Activated T-cell treated with anti-CD3 and anti-CD28 coated beads, Interleukin-2, amount 50 U/mL, for 24 hours (primary cell): ENCODE results near the gene JAZF1.
A peak's percentile ranks its signal among the peaks of the same experiment; 100 is the strongest.

Source experiments
- DNase-seq: peaks from one replicate; pipeline ENCODE4 v3.0.0-alpha.2; 2020
- H3K27ac Mint-ChIP-seq: 2 replicates; pipeline ENCODE4 v1.8.0; 2020; ENCODE audit warnings: mild to moderate bottlenecking, mixed read lengths
- H3K27me3 Mint-ChIP-seq: 2 replicates; pipeline ENCODE4 v1.8.0; 2020; ENCODE audit warnings: mixed read lengths
- H3K36me3 Mint-ChIP-seq: 2 replicates; pipeline ENCODE4 v1.8.0; 2020; ENCODE audit warnings: low read depth, mixed read lengths
- H3K4me1 Mint-ChIP-seq: 2 replicates; pipeline ENCODE4 v1.8.0; 2020; ENCODE audit warnings: low read depth, mixed read lengths
- H3K4me3 Mint-ChIP-seq: 2 replicates; pipeline ENCODE4 v1.8.0; 2020; ENCODE audit warnings: mild to moderate bottlenecking, moderate library complexity, mixed read lengths
- H3K9me3 Mint-ChIP-seq: 2 replicates; pipeline ENCODE4 v1.8.0; 2020; ENCODE audit warnings: mixed read lengths

The JAZF1 gene

DNA sequence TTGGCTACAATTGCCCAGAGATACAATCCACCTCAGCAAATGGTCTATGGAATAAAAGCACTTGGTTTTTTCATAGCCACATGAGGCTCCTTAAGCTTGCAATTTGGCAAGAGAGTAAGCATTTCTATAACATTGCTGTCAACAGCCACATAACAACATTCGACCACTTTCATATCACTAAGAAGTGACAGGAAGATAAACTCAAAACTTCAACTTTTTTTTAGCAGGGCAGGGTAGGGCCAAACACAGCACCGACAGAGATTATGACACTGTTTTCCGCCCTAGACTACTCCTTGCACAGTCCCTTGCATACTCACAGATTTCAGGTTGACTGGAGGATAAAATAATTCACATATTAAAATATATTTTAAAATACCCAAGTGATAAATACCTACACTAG is 185.4 kb downstream of the JAZF1 start:
- Mint-ChIP-seq H3K4me1 (peaks cover 20% of the 10 kb centered on the region), H3K27me3 (no peaks in the 10 kb centered on the region), H3K4me3 (no peak overlapping the region), H3K36me3 (peaks cover 2% of the 10 kb centered on the region), H3K9me3 (no peaks in the 10 kb centered on the region), H3K27ac (no peak overlapping the region)
- DNase-seq: no peak

DNA sequence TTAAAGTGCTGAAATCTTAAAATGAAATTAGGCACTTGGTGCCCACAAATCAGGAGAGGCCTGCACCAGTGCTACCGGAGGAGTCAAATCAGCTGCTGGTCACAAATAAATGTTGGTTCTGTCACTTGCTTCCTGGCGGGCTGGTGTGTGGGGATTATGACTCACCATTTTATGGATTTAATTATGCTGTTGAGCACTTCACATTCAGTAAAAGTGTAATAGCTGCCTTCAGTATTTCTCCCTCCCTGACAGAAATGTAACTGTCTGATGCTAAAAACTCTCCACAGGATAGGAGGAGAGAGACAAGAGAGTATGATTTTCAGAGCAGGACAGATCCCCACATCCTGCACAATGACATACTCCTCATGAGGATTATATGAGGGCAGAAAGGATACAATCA is 186.0 kb downstream of the JAZF1 start:
- H3K27me3 Mint-ChIP-seq: no peaks in the 10 kb centered on the region
- no peaks in the 10 kb centered on the region for H3K9me3 Mint-ChIP-seq
- no peak overlapping the region for H3K27ac Mint-ChIP-seq
- peaks cover 20% of the 10 kb centered on the region for H3K4me1 Mint-ChIP-seq
- DNase-seq: no peak
- no peak overlapping the region for H3K4me3 Mint-ChIP-seq
- H3K36me3 Mint-ChIP-seq: peaks cover 4% of the 10 kb centered on the region

DNA sequence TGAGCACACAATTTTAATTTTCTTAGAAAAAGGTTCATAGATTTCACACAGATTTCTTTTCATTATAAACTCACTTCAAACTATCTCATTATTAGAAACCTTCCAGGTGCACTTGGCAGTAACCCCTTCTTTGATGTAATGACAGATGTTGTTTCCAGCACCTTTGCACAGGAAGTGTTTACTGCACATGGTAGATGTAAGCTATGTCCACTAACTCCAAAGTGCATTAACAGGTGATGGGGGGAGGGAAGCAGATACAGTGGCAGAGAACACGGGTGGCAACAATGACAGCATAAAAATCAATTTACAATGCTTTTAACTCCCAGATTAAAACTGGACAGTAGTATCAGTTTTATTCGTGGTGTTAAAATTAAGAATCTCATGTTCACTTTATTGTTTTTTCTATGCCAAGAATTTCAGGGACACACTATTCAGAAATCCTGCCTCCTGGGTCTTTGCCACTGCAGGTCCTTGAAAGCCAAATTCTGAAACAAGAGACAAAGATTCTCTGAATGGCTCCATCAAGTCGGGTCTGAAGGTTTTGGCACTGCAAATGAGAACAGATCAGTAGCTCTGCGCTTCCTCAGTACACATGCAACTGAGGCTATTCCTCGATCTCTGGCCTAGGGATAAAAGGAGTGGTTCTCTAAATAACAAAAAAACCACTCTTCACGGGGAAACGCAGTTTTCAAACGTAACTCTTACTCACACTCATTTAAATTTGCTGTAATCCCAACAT is 187.7 kb downstream of the JAZF1 start:
- H3K4me3 Mint-ChIP-seq: no peak overlapping the region
- H3K4me1 Mint-ChIP-seq: peaks cover 20% of the 10 kb centered on the region

DNA sequence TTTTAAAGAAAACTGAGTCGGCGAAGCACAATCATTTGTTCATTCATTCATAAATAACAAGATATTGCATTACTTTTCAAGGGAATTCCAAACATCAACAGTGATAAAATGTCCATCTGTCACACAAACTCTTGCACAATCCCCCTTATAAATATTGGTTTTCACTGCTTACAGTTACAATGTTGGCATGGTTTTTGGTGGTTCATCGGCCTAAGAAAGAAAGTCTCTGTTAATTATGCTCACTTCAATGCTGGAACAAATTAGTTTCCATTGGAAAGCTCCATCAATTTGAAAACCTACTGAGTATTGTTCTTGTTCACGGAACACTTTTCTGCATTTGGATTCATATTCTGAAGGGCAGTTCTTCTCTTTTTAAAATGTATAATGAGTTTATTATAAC is 188.5 kb downstream of the JAZF1 start:
- peaks cover 20% of the 10 kb centered on the region for H3K4me1 Mint-ChIP-seq
- no peak for DNase-seq
- no peaks in the 10 kb centered on the region for H3K27me3 Mint-ChIP-seq
- no peak overlapping the region for H3K27ac Mint-ChIP-seq
- peaks cover 20% of the 10 kb centered on the region for H3K36me3 Mint-ChIP-seq
- no peak overlapping the region for H3K4me3 Mint-ChIP-seq
- peaks cover 4% of the 10 kb centered on the region for H3K9me3 Mint-ChIP-seq

More for the DNA sequence above, 187.7 kb downstream of the JAZF1 start:
- peaks cover 4% of the 10 kb centered on the region for H3K9me3 Mint-ChIP-seq
- no peak for DNase-seq
- H3K27ac Mint-ChIP-seq: no peak overlapping the region
- peaks cover 16% of the 10 kb centered on the region for H3K36me3 Mint-ChIP-seq
- no peaks in the 10 kb centered on the region for H3K27me3 Mint-ChIP-seq

DNA sequence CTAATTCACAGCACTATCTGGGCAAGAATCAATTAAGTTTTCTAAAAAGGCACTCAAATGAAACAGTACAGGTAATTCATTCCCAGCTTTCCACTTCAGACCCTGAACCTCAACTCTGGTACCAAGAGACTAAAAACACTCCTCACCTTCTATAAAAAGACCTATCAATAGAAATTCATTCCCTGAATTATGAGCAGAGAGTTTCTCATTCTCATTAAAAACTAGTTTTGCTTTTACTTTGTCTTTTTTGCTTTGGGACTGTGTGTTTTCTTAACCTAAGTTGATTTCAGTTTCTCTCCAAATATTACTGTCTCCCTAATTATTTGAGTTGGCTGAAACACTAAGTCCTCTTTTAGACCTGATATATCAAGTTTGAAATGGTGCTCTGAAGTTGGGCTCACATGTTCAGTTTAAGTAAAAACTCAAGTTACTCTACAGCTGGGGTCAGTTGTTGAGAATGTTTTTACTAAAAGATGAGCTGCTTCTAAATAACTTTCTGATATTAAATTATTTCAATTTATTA is 189.5 kb downstream of the JAZF1 start:
- DNase-seq: no peak
- no peak overlapping the region for H3K4me3 Mint-ChIP-seq
- no peaks in the 10 kb centered on the region for H3K27me3 Mint-ChIP-seq
- H3K27ac Mint-ChIP-seq: peak overlapping the region; percentile 32
- H3K9me3 Mint-ChIP-seq: peaks cover 4% of the 10 kb centered on the region
- H3K4me1 Mint-ChIP-seq: peaks cover 20% of the 10 kb centered on the region
- H3K36me3 Mint-ChIP-seq: peaks cover 20% of the 10 kb centered on the region

DNA sequence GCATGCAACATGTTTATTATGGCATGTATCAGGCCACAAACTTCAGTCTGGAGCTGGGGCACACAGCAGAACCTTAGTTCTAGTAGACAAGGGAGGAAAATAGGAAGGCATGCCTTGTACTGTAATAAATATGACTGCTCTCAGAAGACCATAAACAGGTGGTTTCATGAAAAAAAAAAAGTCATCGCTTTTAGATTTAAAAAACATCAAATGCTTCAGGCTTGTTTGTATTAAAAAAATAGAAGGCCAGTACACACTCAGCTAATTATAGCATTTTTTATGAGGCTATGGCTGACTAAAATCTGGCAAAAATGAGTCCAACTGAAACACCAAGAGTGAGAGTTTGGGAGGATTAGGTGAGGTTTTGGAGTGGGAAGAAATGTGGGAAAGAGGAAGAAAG is 204.1 kb downstream of the JAZF1 start:
- Mint-ChIP-seq H3K36me3 (peaks cover 4% of the 10 kb centered on the region), H3K9me3 (peaks cover 12% of the 10 kb centered on the region), H3K4me1 (peaks cover 25% of the 10 kb centered on the region), H3K4me3 (no peak overlapping the region), H3K27ac (no peak overlapping the region), H3K27me3 (no peaks in the 10 kb centered on the region)
- no peak for DNase-seq

DNA sequence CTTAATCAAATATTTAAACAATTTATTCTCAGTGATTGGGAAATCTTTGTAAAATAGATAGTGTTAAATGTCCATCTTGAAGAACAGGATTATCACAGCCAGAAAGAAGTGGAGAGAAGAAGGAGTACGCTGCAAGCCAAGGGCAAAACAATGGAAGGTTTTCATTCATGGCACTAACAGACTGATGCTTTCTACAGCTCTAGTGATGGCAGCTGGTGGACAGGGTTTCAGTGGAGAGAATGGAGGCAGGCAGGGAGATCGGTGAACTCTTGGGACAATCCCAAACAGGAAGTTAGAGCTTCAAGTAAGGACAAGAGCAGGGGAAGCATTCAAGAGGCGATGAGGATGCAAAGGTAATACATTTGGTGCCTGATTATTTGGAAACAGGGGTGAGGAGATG is 207.0 kb downstream of the JAZF1 start:
- peaks cover 4% of the 10 kb centered on the region for H3K36me3 Mint-ChIP-seq

DNA sequence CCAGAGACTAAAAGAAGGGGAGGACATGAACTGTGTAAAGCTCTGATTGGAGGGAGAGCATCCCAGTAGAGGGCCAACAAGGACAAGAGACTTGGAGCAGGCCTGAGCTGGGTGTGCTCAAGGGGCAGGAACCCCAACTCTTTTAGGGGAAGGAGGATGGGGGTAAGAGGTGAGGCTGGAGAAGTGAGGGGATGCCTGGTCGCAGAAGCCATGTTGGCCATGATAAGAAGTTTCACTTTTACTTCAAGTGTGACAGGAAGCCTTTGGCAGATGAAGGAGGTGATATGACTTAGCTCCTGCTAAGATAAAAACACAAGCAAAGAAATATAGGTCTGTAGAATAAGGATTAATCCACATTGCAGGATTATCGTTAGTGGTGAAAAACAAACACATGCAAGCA is 208.3 kb downstream of the JAZF1 start:
- Mint-ChIP-seq H3K27ac (peak overlapping the region; percentile 73), H3K4me1 (peaks cover 27% of the 10 kb centered on the region), H3K36me3 (peaks cover 4% of the 10 kb centered on the region), H3K4me3 (peak overlapping the region; percentile 34), H3K9me3 (peaks cover 3% of the 10 kb centered on the region), H3K27me3 (no peaks in the 10 kb centered on the region)
- DNase-seq: no peak

More for the DNA sequence above, 207.0 kb downstream of the JAZF1 start:
- H3K27me3 Mint-ChIP-seq: no peaks in the 10 kb centered on the region
- no peak for DNase-seq
- peaks cover 12% of the 10 kb centered on the region for H3K9me3 Mint-ChIP-seq
- no peak overlapping the region for H3K4me3 Mint-ChIP-seq
- H3K4me1 Mint-ChIP-seq: peaks cover 27% of the 10 kb centered on the region
- H3K27ac Mint-ChIP-seq: no peak overlapping the region

DNA sequence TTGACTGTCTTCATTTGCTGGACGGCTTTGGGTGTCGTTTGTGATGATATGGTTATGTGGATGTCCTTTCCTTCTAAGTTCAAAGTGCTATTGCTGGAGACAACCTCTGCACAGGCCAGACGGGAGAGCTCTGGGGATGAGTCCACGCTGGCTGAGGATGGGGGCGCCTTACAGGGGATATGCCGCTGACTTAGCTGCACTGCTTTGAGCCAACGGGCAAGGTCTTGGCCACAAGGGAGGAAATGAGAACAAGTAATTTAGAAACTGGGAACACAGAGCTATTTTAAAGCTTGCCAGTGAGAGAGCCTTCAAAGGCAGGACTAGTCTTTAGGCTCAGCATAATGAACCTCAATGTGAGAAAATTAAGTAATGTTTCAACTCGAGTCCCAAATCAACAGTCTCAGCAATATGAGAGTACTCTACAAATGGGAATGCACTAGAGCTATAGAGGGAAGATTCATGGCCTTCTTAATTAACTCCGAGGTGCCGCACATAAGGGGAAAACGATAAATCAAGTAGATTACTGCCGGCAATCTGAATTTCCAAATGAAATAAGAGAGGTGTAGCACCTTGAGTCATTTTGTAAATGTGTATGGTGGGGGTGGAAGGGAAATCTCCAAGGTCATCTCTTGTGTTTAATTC is 209.3 kb downstream of the JAZF1 start:
- peaks cover 27% of the 10 kb centered on the region for H3K4me1 Mint-ChIP-seq
- H3K27ac Mint-ChIP-seq: no peak overlapping the region

DNA sequence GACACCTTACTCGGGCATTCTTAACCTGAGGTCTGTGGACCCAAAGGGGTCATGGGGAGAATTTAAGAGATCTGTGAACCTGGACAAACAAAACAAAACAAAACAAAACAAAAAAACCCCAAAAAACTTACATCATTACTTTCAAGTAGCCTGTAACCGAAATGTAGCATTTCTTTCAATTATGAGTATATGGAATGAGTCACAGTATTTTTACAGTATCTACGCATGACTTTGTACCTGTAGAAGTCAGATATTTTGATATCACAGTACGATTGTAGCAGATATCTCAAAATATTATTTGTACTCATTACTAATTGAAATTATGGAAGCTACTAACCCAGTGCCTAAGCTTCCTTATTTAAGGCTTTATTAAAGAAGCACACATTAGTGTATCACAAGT is 210.2 kb downstream of the JAZF1 start:
- Mint-ChIP-seq H3K27ac (no peak overlapping the region), H3K4me1 (peaks cover 27% of the 10 kb centered on the region), H3K36me3 (no peaks in the 10 kb centered on the region), H3K4me3 (no peak overlapping the region), H3K27me3 (no peaks in the 10 kb centered on the region), H3K9me3 (no peaks in the 10 kb centered on the region)
- DNase-seq: no peak

More for the DNA sequence above, 209.3 kb downstream of the JAZF1 start:
- H3K4me3 Mint-ChIP-seq: no peak overlapping the region
- no peak for DNase-seq
- H3K9me3 Mint-ChIP-seq: no peaks in the 10 kb centered on the region
- no peaks in the 10 kb centered on the region for H3K36me3 Mint-ChIP-seq
- H3K27me3 Mint-ChIP-seq: no peaks in the 10 kb centered on the region

DNA sequence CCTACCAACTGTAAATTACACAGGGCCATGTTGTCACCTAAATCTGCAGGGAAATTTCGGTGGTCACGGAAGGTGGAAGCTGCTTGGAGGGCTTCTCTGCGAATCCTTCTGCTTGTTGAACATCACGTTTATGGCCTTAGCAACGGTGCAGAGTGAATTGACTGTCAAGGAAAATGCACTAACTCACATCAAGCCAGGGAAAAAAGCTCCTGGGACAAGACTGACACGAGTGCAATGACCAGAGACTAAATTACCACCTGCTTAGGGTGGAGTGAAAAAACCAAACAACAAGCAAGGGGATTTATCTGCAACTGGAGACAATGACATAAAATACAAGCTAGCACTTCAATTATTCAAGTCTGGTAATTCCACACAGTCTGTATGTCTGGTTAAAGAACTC is 211.2 kb downstream of the JAZF1 start:
- H3K4me3 Mint-ChIP-seq: no peak overlapping the region
- H3K27ac Mint-ChIP-seq: no peak overlapping the region
- no peak for DNase-seq
- no peaks in the 10 kb centered on the region for H3K27me3 Mint-ChIP-seq
- H3K36me3 Mint-ChIP-seq: no peaks in the 10 kb centered on the region
- H3K4me1 Mint-ChIP-seq: peaks cover 25% of the 10 kb centered on the region
- no peaks in the 10 kb centered on the region for H3K9me3 Mint-ChIP-seq

DNA sequence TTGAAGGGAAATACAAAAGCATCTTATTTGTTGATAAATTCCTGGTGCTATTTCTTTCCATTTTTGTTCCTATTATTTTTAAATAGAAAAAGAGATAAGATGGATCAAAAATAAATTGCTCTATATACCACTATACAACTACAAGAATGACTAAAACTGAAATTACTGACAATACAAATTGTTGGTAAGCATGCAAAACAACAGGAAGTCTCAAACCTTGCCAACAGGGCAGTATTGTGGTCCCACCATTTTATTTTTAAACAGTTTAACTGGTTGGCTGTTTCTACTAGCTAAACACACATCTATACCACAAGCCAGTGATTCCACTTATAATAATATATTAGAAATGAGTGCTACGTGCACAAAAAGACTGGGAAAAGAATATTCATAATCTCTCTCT is 213.0 kb downstream of the JAZF1 start:
- no peak overlapping the region for H3K4me3 Mint-ChIP-seq
- H3K9me3 Mint-ChIP-seq: no peaks in the 10 kb centered on the region
- H3K27ac Mint-ChIP-seq: no peak overlapping the region
- no peak for DNase-seq
- H3K4me1 Mint-ChIP-seq: peaks cover 19% of the 10 kb centered on the region
- H3K27me3 Mint-ChIP-seq: no peaks in the 10 kb centered on the region
- no peaks in the 10 kb centered on the region for H3K36me3 Mint-ChIP-seq

DNA sequence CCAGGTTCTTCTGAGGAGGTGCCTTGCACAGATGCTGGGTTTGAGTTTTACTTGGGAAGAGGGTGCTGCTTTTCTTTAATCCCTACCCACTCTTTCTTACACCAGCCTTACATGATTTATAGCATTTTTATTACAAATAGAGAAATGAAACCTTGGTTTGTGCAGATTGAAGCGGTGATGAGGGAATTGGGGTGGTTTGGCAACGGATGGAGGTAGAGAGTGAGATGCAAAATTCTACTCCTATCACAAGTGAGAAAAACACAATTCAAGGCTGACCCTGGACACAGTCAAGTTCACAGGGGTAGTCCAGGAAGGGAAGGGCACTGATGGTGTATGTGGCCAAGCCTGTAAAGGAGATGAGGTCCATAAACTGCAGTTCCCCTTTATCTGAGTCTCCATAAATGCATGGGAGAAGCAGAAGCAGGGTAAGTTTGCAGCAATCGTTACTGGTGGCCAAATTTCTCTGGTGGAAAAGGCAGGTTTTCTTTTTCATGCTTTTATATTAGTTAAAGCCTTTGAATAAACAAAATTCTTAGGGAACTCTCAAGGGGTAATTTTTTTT is 214.3 kb downstream of the JAZF1 start:
- H3K4me1 Mint-ChIP-seq: peaks cover 10% of the 10 kb centered on the region
- no peak overlapping the region for H3K27ac Mint-ChIP-seq
- H3K4me3 Mint-ChIP-seq: no peak overlapping the region
- no peaks in the 10 kb centered on the region for H3K9me3 Mint-ChIP-seq
- no peaks in the 10 kb centered on the region for H3K27me3 Mint-ChIP-seq
- no peak for DNase-seq
- H3K36me3 Mint-ChIP-seq: no peaks in the 10 kb centered on the region

DNA sequence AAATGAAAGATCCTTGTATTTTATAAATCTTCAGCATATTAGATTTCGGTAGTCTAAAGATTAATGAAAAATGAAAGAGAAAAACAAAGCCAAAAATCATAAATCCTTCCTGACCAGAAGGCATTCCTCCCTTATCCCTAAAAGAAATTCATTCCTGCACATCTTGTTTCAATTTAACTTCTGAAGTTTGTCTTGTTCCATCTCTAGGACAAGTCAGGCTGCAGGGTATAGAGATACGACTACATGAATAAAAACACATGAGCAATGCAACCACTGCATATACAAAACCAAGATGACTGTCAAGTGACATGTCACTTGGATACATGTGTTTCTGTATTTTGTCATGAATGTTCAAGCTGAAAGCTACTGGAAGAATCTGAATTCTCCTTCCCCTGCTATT is 214.9 kb downstream of the JAZF1 start:
- H3K27me3 Mint-ChIP-seq: no peaks in the 10 kb centered on the region
- H3K27ac Mint-ChIP-seq: no peak overlapping the region
- no peak for DNase-seq
- no peaks in the 10 kb centered on the region for H3K36me3 Mint-ChIP-seq
- no peaks in the 10 kb centered on the region for H3K9me3 Mint-ChIP-seq
- H3K4me1 Mint-ChIP-seq: peaks cover 6% of the 10 kb centered on the region
- H3K4me3 Mint-ChIP-seq: no peak overlapping the region

DNA sequence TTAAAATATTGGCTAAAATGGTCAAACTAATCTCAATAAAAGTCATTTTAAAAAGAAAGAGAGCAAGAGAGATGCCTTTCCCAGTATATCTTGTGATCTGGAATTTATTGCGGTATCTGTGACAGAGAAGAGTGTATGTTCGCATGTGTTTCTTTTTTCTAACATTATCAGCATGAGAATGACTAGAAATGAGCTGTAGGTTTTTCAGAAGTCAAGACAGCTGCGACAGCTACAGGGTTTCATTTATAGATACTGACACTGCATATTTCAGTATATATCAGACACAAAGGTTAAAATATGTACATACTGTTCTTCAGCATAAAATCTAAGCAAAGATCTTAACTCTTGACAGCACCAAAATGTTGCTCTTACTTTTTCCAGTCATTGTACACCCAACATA is 215.8 kb downstream of the JAZF1 start:
- Mint-ChIP-seq H3K9me3 (no peaks in the 10 kb centered on the region), H3K27ac (no peak overlapping the region), H3K36me3 (no peaks in the 10 kb centered on the region), H3K4me1 (peaks cover 6% of the 10 kb centered on the region), H3K27me3 (no peaks in the 10 kb centered on the region), H3K4me3 (no peak overlapping the region)
- DNase-seq: no peak
